Liver (tissue), 9 donors: ENCODE results near the gene FNDC8. TPM values are rescaled to one million over a fixed set of nuclear protein-coding genes. Genes with fewer than 3 reads are reported as not detected.

Source experiments
- DNase-seq: peaks from one replicate; pipeline ENCODE4 v3.0.0-alpha.2; 2017; ENCODE audit warnings: low spot score
- H3K27ac ChIP-seq, 2 donors: one replicate each; pipeline ENCODE4 v1.7.0; 2013; ENCODE audit warnings: inconsistent platforms in 2 of 2, low read length in 2 of 2, control low read depth in 1 of 2, low read depth in 1 of 2, mild to moderate bottlenecking in 1 of 2
- H3K27me3 ChIP-seq, 4 donors: one replicate each; pipeline versions ENCODE4 v1.6.1 to v1.7.0; 2013; ENCODE audit warnings: low read length in 3 of 4, inconsistent platforms in 1 of 4, mild to moderate bottlenecking in 1 of 4, moderate library complexity in 1 of 4; ENCODE audit not compliant: control insufficient read depth in 4 of 4, insufficient read depth in 4 of 4
- H3K36me3 ChIP-seq, 4 donors: one replicate each; pipeline versions ENCODE4 v1.6.1 to v1.7.0; 2013; ENCODE audit warnings: low read length in 3 of 4, mild to moderate bottlenecking in 3 of 4, low read depth in 1 of 4, moderate library complexity in 1 of 4; ENCODE audit not compliant: control insufficient read depth in 4 of 4, insufficient read depth in 3 of 4
- H3K4me1 ChIP-seq, 4 donors: one replicate each; pipeline versions ENCODE4 v1.6.1 to v1.7.0; 2013; ENCODE audit warnings: low read length in 3 of 4, mild to moderate bottlenecking in 3 of 4, moderate library complexity in 1 of 4; ENCODE audit not compliant: control insufficient read depth in 4 of 4, insufficient read depth in 4 of 4
- H3K4me3 ChIP-seq, 3 donors: one replicate each; pipeline versions ENCODE4 v1.6.1 to v1.7.0; 2013; ENCODE audit warnings: low read length in 3 of 3, control low read depth in 1 of 3, low read depth in 1 of 3, mild to moderate bottlenecking in 1 of 3
- H3K9ac ChIP-seq, 2 donors: one replicate each; pipeline ENCODE4 v1.7.0; 2013; ENCODE audit warnings: low read length in 2 of 2, mild to moderate bottlenecking in 2 of 2, moderate library complexity in 2 of 2, control low read depth in 1 of 2, low read depth in 1 of 2
- H3K9me3 ChIP-seq, 4 donors: one replicate each; pipeline versions ENCODE4 v1.6.1 to v1.7.0; 2013; ENCODE audit warnings: low read length in 3 of 4; ENCODE audit not compliant: control insufficient read depth in 4 of 4
- ATF3 ChIP-seq: IDR thresholded peaks from 2 replicates; pipeline ENCODE4 v1.6.1; 2016; ENCODE audit warnings: antibody characterized with exemption
- CTCF ChIP-seq: fragments of 150-350 bp; IDR thresholded peaks from 2 replicates; pipeline ENCODE4 v1.5.1; 2017; ENCODE audit warnings: improper control_type of control experiment, low read depth, low read length; ENCODE audit not compliant: missing input control
- EGR1 ChIP-seq, 2 donors: IDR thresholded peaks; 2 replicates each; pipeline ENCODE4 v1.6.1; 2016 to 2018; ENCODE audit warnings: antibody characterized with exemption in 2 of 2, low read depth in 2 of 2
- FOXA2 ChIP-seq: IDR thresholded peaks from 2 replicates; pipeline ENCODE4 v1.6.1; 2016; ENCODE audit warnings: antibody characterized with exemption
- GABPA ChIP-seq, 2 donors: IDR thresholded peaks in 1 of 2; conservative IDR thresholded peaks in 1 of 2; 2 replicates each; pipeline ENCODE4 v1.6.1; 2016; ENCODE audit warnings: antibody characterized with exemption in 2 of 2, mild to moderate bottlenecking in 1 of 2, moderate library complexity in 1 of 2
- HNF4A ChIP-seq, 2 donors: conservative IDR thresholded peaks; 2 replicates each; pipeline ENCODE4 v1.6.1; 2016; ENCODE audit warnings: antibody characterized with exemption in 2 of 2, mild to moderate bottlenecking in 2 of 2
- HNF4G ChIP-seq: IDR thresholded peaks from 2 replicates; pipeline ENCODE4 v1.6.1; 2016; ENCODE audit warnings: antibody characterized with exemption
- MAX ChIP-seq: IDR thresholded peaks from 2 replicates; pipeline ENCODE4 v1.6.1; 2016; ENCODE audit warnings: antibody characterized with exemption
- RAD21 ChIP-seq, 2 donors: IDR thresholded peaks; 2 replicates each; pipeline ENCODE4 v1.6.1; 2016; ENCODE audit warnings: antibody characterized with exemption in 2 of 2, mild to moderate bottlenecking in 2 of 2
- REST ChIP-seq: IDR thresholded peaks from 2 replicates; pipeline ENCODE4 v1.6.1; 2016; ENCODE audit warnings: antibody characterized with exemption, mild to moderate bottlenecking
- RXRA ChIP-seq, 2 donors: IDR thresholded peaks; 2 replicates each; pipeline ENCODE4 v1.6.1; 2017 to 2018; ENCODE audit warnings: antibody characterized with exemption in 2 of 2, mild to moderate bottlenecking in 1 of 2
- SP1 ChIP-seq: IDR thresholded peaks from 2 replicates; pipeline ENCODE4 v1.6.1; 2018; ENCODE audit warnings: antibody characterized with exemption, mild to moderate bottlenecking
- TAF1 ChIP-seq: conservative IDR thresholded peaks from 2 replicates; pipeline ENCODE4 v1.6.1; 2016; ENCODE audit warnings: antibody characterized with exemption, mild to moderate bottlenecking
- WGBS: extraction: QIAGEN DNeasy Blood & Tissue Kit; methylation state at CpG from one replicate; pipeline ENCODE4 v1.1.7; 2013; 5-methylcytosine and 5-hydroxymethylcytosine counted together
- polyA plus RNA-seq, 2 donors: library from polyadenylated mRNA; stranded (reverse) in 1 of 2; unstranded in 1 of 2; fragments of 200-250 nt in 1 of 2; fragments of >200 nt in 1 of 2; fragmentation: Nextera tagmentation in 1 of 2; extraction: Ambion mirVana in 1 of 2; gene quantifications; one replicate each; pipeline versions ENCODE4 v1.2.1 to v1.2.3, GENCODE V29; 2013 to 2015
- total RNA-seq, 2 donors: library from RNA; depleted of rRNA; stranded (reverse); fragments of >200 nt; gene quantifications; one replicate each; pipeline ENCODE4 v1.2.3, GENCODE V29; 2014
- donor health status: healthy.
- donor health status: healthy.
- donor health status: healthy.
- donor health status: healthy.
- donor health status: healthy.

The FNDC8 gene
- total and polyA plus RNA-seq, 4 donors: not detected

- Histone ChIP-seq H3K9me3 (no peaks in the 10 kb centered on the region), H3K27ac (no peak overlapping the region), H3K36me3 (peaks cover 2 to 28% (median 10%) of the 10 kb centered on the region in 4 donors), H3K4me1 (no peaks in the 10 kb centered on the region), H3K27me3 (no peaks in the 10 kb centered on the region), H3K9ac (no peak overlapping the region), H3K4me3 (no peak overlapping the region)
- WGBS: 97% methylated on average over 14 of the region's 14 CpGs
- no peak for DNase-seq
- TF ChIP-seq HNF4G: no peak
- TF ChIP-seq MAX: no peak
- no peak for TF ChIP-seq REST
- no peak for TF ChIP-seq RXRA (IDR thresholded peaks at IDR 0.05)
- TF ChIP-seq ATF3: no peak
- no peak for TF ChIP-seq EGR1 (IDR thresholded peaks at IDR 0.05; ENCODE audit: low read depth in 2 of 2)
- no peak for TF ChIP-seq CTCF
Measured at GRCh38 chr17:35101036-35101435, 20.4 kb upstream of the FNDC8 start.

- no peak overlapping the region for H3K9ac ChIP-seq
- H3K36me3 ChIP-seq: peaks cover 2 to 33% (median 10%) of the 10 kb centered on the region in 4 donors
- TF ChIP-seq EGR1 (IDR thresholded peaks at IDR 0.05; ENCODE audit: low read depth in 2 of 2) (no peak), SP1 (no peak), RAD21 (IDR thresholded peaks at IDR 0.05) (no peak), GABPA (IDR thresholded peaks at IDR 0.05 in 1 of 2, conservative IDR thresholded peaks at IDR 0.05 in 1 of 2) (no peak), RXRA (IDR thresholded peaks at IDR 0.05) (no peak), HNF4A (conservative IDR thresholded peaks at IDR 0.05) (no peak)
- no peaks in the 10 kb centered on the region for H3K27me3 ChIP-seq
- H3K4me3 ChIP-seq: no peak overlapping the region
- H3K27ac ChIP-seq: no peak overlapping the region
- H3K9me3 ChIP-seq: no peaks in the 10 kb centered on the region
- H3K4me1 ChIP-seq: no peaks in the 10 kb centered on the region
- WGBS: 93% methylated on average over 2 of the region's 2 CpGs
- no peak for DNase-seq
Measured at GRCh38 chr17:35101725-35102124, 19.7 kb upstream of the FNDC8 start.

- 99% methylated on average over 5 of the region's 5 CpGs for WGBS
- Histone ChIP-seq H3K9me3 (no peaks in the 10 kb centered on the region), H3K4me3 (no peak overlapping the region), H3K4me1 (no peaks in the 10 kb centered on the region), H3K9ac (no peak overlapping the region), H3K36me3 (peaks cover 2 to 33% (median 11%) of the 10 kb centered on the region in 4 donors), H3K27me3 (no peaks in the 10 kb centered on the region), H3K27ac (no peak overlapping the region)
- DNase-seq: no peak
- TF ChIP-seq RAD21 (IDR thresholded peaks at IDR 0.05) (no peak), MAX (no peak), CTCF (no peak), SP1 (no peak), FOXA2 (no peak), REST (no peak), TAF1 (no peak), HNF4A (conservative IDR thresholded peaks at IDR 0.05) (no peak)
Measured at GRCh38 chr17:35103271-35103670, 18.1 kb upstream of the FNDC8 start.
